Thyroid gland (tissue), 4 donors: ENCODE results near the gene ERC1.

Source experiments
- POLR2A ChIP-seq, 2 donors: fragments of 450-650 bp; IDR thresholded peaks; one replicate each; pipeline ENCODE4 v1.6.1; 2017; ENCODE audit warnings: antibody characterized with exemption in 2 of 2, mild to moderate bottlenecking in 2 of 2, moderate library complexity in 1 of 2
- TF ChIP-seq, protein P1 (sequence below), 6 experiments: fragments of 200-600 bp in 3 of 6; fragments of 450-650 bp in 3 of 6; sonication (generic) in 3 of 6; IDR thresholded peaks; one replicate each; pipeline ENCODE4 v1.5.1; 2016 to 2019; ENCODE audit warnings: antibody characterized with exemption in 6 of 6, mild to moderate bottlenecking in 2 of 6, inconsistent platforms in 1 of 6, moderate library complexity in 1 of 6

DNA sequence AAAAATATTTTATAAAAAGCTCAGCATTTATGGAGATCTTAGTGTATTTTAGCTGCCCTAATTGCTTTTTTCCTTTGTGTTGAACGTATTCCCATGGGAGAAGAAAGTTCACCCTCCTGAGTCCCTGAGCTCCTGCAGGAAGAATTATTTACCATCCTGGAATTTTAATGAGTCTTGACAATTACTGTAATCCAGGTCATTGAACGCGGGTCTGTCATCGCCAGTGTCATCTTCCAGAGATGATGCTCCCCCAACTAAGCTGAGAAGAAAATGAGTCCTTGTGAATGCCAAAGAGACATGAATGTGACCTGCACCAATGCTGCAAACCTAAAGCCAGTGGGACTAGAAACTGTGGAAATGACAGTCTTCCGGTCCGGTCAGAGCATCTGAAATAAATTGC is 473.9 kb downstream of the ERC1 start:
- TF ChIP-seq, protein P1, sequence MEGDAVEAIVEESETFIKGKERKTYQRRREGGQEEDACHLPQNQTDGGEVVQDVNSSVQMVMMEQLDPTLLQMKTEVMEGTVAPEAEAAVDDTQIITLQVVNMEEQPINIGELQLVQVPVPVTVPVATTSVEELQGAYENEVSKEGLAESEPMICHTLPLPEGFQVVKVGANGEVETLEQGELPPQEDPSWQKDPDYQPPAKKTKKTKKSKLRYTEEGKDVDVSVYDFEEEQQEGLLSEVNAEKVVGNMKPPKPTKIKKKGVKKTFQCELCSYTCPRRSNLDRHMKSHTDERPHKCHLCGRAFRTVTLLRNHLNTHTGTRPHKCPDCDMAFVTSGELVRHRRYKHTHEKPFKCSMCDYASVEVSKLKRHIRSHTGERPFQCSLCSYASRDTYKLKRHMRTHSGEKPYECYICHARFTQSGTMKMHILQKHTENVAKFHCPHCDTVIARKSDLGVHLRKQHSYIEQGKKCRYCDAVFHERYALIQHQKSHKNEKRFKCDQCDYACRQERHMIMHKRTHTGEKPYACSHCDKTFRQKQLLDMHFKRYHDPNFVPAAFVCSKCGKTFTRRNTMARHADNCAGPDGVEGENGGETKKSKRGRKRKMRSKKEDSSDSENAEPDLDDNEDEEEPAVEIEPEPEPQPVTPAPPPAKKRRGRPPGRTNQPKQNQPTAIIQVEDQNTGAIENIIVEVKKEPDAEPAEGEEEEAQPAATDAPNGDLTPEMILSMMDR (IDR thresholded peaks at IDR 0.05) = no peak
- no peak for TF ChIP-seq POLR2A (IDR thresholded peaks at IDR 0.05)
